ENCODE data around the gene UBE4A.

DNA sequence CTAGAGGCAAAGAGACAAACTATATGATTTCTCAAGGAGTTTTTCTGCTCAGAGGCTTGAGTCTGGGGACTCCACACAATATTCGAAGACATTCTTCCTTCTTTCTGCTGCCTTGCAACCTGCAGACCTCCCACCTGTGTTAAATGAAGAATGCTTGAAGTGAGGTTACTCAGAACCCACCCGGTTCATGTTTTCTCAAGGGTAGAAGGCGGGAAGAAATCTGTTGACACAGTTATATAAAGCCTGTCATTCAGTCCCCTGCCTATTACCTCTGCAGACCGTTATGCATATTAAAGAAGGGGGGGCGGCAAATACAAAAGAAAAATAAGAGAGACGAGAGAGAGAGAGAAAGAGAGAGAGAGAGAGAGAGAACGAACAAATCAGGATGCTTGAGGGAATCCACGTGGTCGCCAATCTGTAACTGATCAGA, 74.7 kb downstream of the UBE4A start:
- TF ChIP-seq EZH2 (optimal IDR thresholded peaks at IDR 0.05; ENCODE audit: low read depth, low read length), result no peak
- TF ChIP-seq, protein P1, sequence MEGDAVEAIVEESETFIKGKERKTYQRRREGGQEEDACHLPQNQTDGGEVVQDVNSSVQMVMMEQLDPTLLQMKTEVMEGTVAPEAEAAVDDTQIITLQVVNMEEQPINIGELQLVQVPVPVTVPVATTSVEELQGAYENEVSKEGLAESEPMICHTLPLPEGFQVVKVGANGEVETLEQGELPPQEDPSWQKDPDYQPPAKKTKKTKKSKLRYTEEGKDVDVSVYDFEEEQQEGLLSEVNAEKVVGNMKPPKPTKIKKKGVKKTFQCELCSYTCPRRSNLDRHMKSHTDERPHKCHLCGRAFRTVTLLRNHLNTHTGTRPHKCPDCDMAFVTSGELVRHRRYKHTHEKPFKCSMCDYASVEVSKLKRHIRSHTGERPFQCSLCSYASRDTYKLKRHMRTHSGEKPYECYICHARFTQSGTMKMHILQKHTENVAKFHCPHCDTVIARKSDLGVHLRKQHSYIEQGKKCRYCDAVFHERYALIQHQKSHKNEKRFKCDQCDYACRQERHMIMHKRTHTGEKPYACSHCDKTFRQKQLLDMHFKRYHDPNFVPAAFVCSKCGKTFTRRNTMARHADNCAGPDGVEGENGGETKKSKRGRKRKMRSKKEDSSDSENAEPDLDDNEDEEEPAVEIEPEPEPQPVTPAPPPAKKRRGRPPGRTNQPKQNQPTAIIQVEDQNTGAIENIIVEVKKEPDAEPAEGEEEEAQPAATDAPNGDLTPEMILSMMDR (IDR thresholded peaks at IDR 0.05; ENCODE audit: low read length), result no peak

Measured in MM.1S (cell line).